Effector memory CD4-positive, alpha-beta T cell (primary cell): Measurements from ENCODE around the gene TSBP1.

Source experiments
- DNase-seq, 3 donors: peaks; one replicate each; pipeline ENCODE4 v3.0.0-alpha.2; 2020
- H3K27ac ChIP-seq: 2 replicates; pipeline ENCODE4 v1.7.0; 2013; ENCODE audit warnings: mild to moderate bottlenecking, low read length, moderate library complexity; ENCODE audit not compliant: insufficient read depth, poor library complexity, severe bottlenecking
- H3K27me3 ChIP-seq: replicated peaks from 2 replicates; pipeline ENCODE4 v1.7.0; 2013; ENCODE audit warnings: mild to moderate bottlenecking, low read length; ENCODE audit not compliant: insufficient read depth, control insufficient read depth, poor library complexity, severe bottlenecking
- H3K36me3 ChIP-seq: 2 replicates; pipeline ENCODE4 v1.7.0; 2013; ENCODE audit warnings: mild to moderate bottlenecking, low read length, moderate library complexity; ENCODE audit not compliant: control insufficient read depth, insufficient read depth
- H3K4me1 ChIP-seq: 2 replicates; pipeline ENCODE4 v1.7.0; 2013; ENCODE audit warnings: low read length, mild to moderate bottlenecking; ENCODE audit not compliant: control insufficient read depth, insufficient read depth, poor library complexity, severe bottlenecking
- H3K4me3 ChIP-seq: 2 replicates; pipeline ENCODE4 v1.7.0; 2013; ENCODE audit warnings: low read length, low read depth, mild to moderate bottlenecking; ENCODE audit not compliant: insufficient read depth, poor library complexity, severe bottlenecking
- H3K9me3 ChIP-seq: 2 replicates; pipeline ENCODE4 v1.7.0; 2013; ENCODE audit warnings: mild to moderate bottlenecking, low read length, moderate library complexity; ENCODE audit not compliant: control insufficient read depth

The TSBP1 gene

GRCh38 chr6:32402812-32403211 is 31.1 kb upstream of the TSBP1 start:
- H3K4me3 ChIP-seq, result no peak overlapping the region
- no peaks in the 10 kb centered on the region for H3K4me1 ChIP-seq
- H3K36me3 ChIP-seq, result no peaks in the 10 kb centered on the region
- H3K27me3 ChIP-seq, result peaks cover 3% of the 10 kb centered on the region
- DNase-seq, result no peak
- no peak overlapping the region for H3K27ac ChIP-seq
- H3K9me3 ChIP-seq, result no peaks in the 10 kb centered on the region

- DNase-seq, result no peak
- no peaks in the 10 kb centered on the region for H3K4me1 ChIP-seq
- H3K4me3 ChIP-seq, result no peak overlapping the region
- H3K9me3 ChIP-seq, result no peaks in the 10 kb centered on the region
- no peak overlapping the region for H3K27ac ChIP-seq
- H3K27me3 ChIP-seq, result no peaks in the 10 kb centered on the region
- no peaks in the 10 kb centered on the region for H3K36me3 ChIP-seq
Measured at GRCh38 chr6:32401284-32401963, 29.7 kb upstream of the TSBP1 start.

- no peaks in the 10 kb centered on the region for H3K4me1 ChIP-seq
- H3K27me3 ChIP-seq, result no peaks in the 10 kb centered on the region
- H3K27ac ChIP-seq, result no peak overlapping the region
- H3K4me3 ChIP-seq, result no peak overlapping the region
- no peak for DNase-seq
- H3K9me3 ChIP-seq, result no peaks in the 10 kb centered on the region
- no peaks in the 10 kb centered on the region for H3K36me3 ChIP-seq
Measured at GRCh38 chr6:32397252-32397920, 25.7 kb upstream of the TSBP1 start.

- Histone ChIP-seq H3K4me3 (no peak overlapping the region), H3K36me3 (no peaks in the 10 kb centered on the region), H3K27ac (no peak overlapping the region), H3K4me1 (no peaks in the 10 kb centered on the region), H3K9me3 (no peaks in the 10 kb centered on the region), H3K27me3 (no peaks in the 10 kb centered on the region)
- no peak for DNase-seq
Measured at GRCh38 chr6:32396028-32396427, 24.3 kb upstream of the TSBP1 start.

- no peaks in the 10 kb centered on the region for H3K36me3 ChIP-seq
- no peak overlapping the region for H3K27ac ChIP-seq
- H3K4me1 ChIP-seq, result no peaks in the 10 kb centered on the region
- no peaks in the 10 kb centered on the region for H3K27me3 ChIP-seq
- DNase-seq, result no peak
- H3K9me3 ChIP-seq, result no peaks in the 10 kb centered on the region
- no peak overlapping the region for H3K4me3 ChIP-seq
Measured at GRCh38 chr6:32393665-32394420, 22.1 kb upstream of the TSBP1 start.

- H3K4me3 ChIP-seq, result no peak overlapping the region
- no peaks in the 10 kb centered on the region for H3K27me3 ChIP-seq
- no peaks in the 10 kb centered on the region for H3K4me1 ChIP-seq
- DNase-seq, result no peak
- H3K27ac ChIP-seq, result no peak overlapping the region
- H3K9me3 ChIP-seq, result no peaks in the 10 kb centered on the region
- no peaks in the 10 kb centered on the region for H3K36me3 ChIP-seq
Measured at GRCh38 chr6:32391505-32391904, 19.8 kb upstream of the TSBP1 start.

- Histone ChIP-seq H3K4me3 (no peak overlapping the region), H3K36me3 (no peaks in the 10 kb centered on the region), H3K4me1 (no peaks in the 10 kb centered on the region), H3K9me3 (no peaks in the 10 kb centered on the region), H3K27ac (no peak overlapping the region), H3K27me3 (peaks cover 3% of the 10 kb centered on the region)
- DNase-seq, result no peak
Measured at GRCh38 chr6:32387589-32388340, 16.1 kb upstream of the TSBP1 start.

- Histone ChIP-seq H3K27ac (no peak overlapping the region), H3K4me1 (no peaks in the 10 kb centered on the region)
Measured at GRCh38 chr6:32386040-32386439, 14.3 kb upstream of the TSBP1 start.

GRCh38 chr6:32382757-32383420 is 11.2 kb upstream of the TSBP1 start:
- H3K4me3 ChIP-seq, result no peak overlapping the region
- H3K27me3 ChIP-seq, result peaks cover 3% of the 10 kb centered on the region
- no peak overlapping the region for H3K27ac ChIP-seq
- no peaks in the 10 kb centered on the region for H3K4me1 ChIP-seq
- no peaks in the 10 kb centered on the region for H3K9me3 ChIP-seq
- DNase-seq, result no peak
- H3K36me3 ChIP-seq, result no peaks in the 10 kb centered on the region

More at GRCh38 chr6:32386040-32386439, 14.3 kb upstream of the TSBP1 start:
- H3K9me3 ChIP-seq, result no peaks in the 10 kb centered on the region
- H3K4me3 ChIP-seq, result no peak overlapping the region
- DNase-seq, result no peak
- no peaks in the 10 kb centered on the region for H3K36me3 ChIP-seq
- H3K27me3 ChIP-seq, result peaks cover 3% of the 10 kb centered on the region
